Naive thymus-derived CD4-positive, alpha-beta T cell (primary cell): Measurements from ENCODE around the gene SOCS1. TPM values are rescaled to one million over a fixed set of nuclear protein-coding genes. Genes with fewer than 3 reads are reported as not detected.
"Not testable (repeated sequence)": the region's sequence is repeated elsewhere in the genome, so short reads cannot be mapped to it uniquely, and the experiment has no call there.

ENCODE experiments used
- ATAC-seq: fragments of 150-1000 bp; cut with Tn5 transposase; 2 replicates; pipeline ENCODE4 v1.10.0; 2021; ENCODE audit warnings: mild to moderate bottlenecking, moderate library complexity
- CTCF ChIA-PET: fragments of 350-600 bp; sonication (Branson Sonifier 250); formaldehyde crosslinking; loops from one replicate; lab custom pipeline; 2021; ENCODE audit warnings: antibody characterized with exemption; lab: Charles Lee
- POLR2A ChIA-PET: fragments of 350-600 bp; sonication (Branson Sonifier 250); formaldehyde crosslinking; loops from one replicate; lab custom pipeline; 2021; ENCODE audit warnings: antibody characterized with exemption, inconsistent platforms; lab: Charles Lee
- DNase-seq, 9 donors: peaks; one replicate each; pipeline versions ENCODE4 v3.0.0 to v3.0.0-alpha.2; 2020 to 2022; ENCODE audit warnings: mixed read lengths in 1 of 9
- H3K27ac ChIP-seq: one replicate; pipeline ENCODE4 v1.7.0; 2013; ENCODE audit warnings: mild to moderate bottlenecking, low read depth, low read length, moderate library complexity
- H3K27me3 ChIP-seq, 2 donors: one replicate each; pipeline ENCODE4 v1.7.0; 2013; ENCODE audit warnings: low read length in 2 of 2, mild to moderate bottlenecking in 2 of 2, moderate library complexity in 2 of 2; ENCODE audit not compliant: control insufficient read depth in 2 of 2, insufficient read depth in 2 of 2
- H3K36me3 ChIP-seq, 3 experiments: 1 replicate in 2 of 3; 2 replicates in 1 of 3; pipeline ENCODE4 v1.7.0; 2013; ENCODE audit warnings: low read length in 3 of 3, mild to moderate bottlenecking in 3 of 3, moderate library complexity in 1 of 3; ENCODE audit not compliant: insufficient read depth in 3 of 3, control insufficient read depth in 2 of 3
- H3K4me1 ChIP-seq, 2 donors: one replicate each; pipeline ENCODE4 v1.7.0; 2013; ENCODE audit warnings: low read length in 2 of 2, mild to moderate bottlenecking in 2 of 2, moderate library complexity in 1 of 2; ENCODE audit not compliant: control insufficient read depth in 2 of 2, insufficient read depth in 2 of 2
- H3K4me3 ChIP-seq: 2 replicates; pipeline ENCODE4 v1.7.0; 2013; ENCODE audit warnings: mild to moderate bottlenecking, low read length
- H3K9me3 ChIP-seq, 3 experiments: 1 replicate in 2 of 3; 2 replicates in 1 of 3; pipeline ENCODE4 v1.7.0; 2013; ENCODE audit warnings: low read length in 3 of 3; ENCODE audit not compliant: control insufficient read depth in 2 of 3
- H3K27ac Mint-ChIP-seq, 9 donors: one replicate each; pipeline ENCODE4 v1.8.0; 2020 to 2022; ENCODE audit warnings: mixed read lengths in 9 of 9, mild to moderate bottlenecking in 8 of 9, moderate library complexity in 5 of 9, inconsistent platforms in 2 of 9
- H3K27me3 Mint-ChIP-seq, 5 donors: one replicate each; pipeline ENCODE4 v1.8.0; 2021 to 2022; ENCODE audit warnings: mixed read lengths in 5 of 5, mild to moderate bottlenecking in 1 of 5
- H3K36me3 Mint-ChIP-seq, 5 donors: one replicate each; pipeline ENCODE4 v1.8.0; 2020 to 2022; ENCODE audit warnings: mixed read lengths in 5 of 5, mild to moderate bottlenecking in 3 of 5, inconsistent platforms in 1 of 5
- H3K4me1 Mint-ChIP-seq, 7 donors: one replicate each; pipeline ENCODE4 v1.8.0; 2020 to 2022; ENCODE audit warnings: mixed read lengths in 7 of 7, mild to moderate bottlenecking in 3 of 7, inconsistent platforms in 1 of 7
- H3K4me3 Mint-ChIP-seq, 10 donors: one replicate each; pipeline ENCODE4 v1.8.0; 2020 to 2022; ENCODE audit warnings: mild to moderate bottlenecking in 10 of 10, mixed read lengths in 10 of 10, moderate library complexity in 6 of 10, inconsistent platforms in 2 of 10
- H3K9me3 Mint-ChIP-seq, 11 donors: one replicate each; pipeline ENCODE4 v1.8.0; 2020 to 2022; ENCODE audit warnings: mixed read lengths in 11 of 11, mild to moderate bottlenecking in 4 of 11, inconsistent platforms in 1 of 11, moderate library complexity in 1 of 11
- intact Hi-C, 2 donors: fragments of 100-400 bp; cut with micrococcal nuclease; formaldehyde crosslinking; loops; one replicate each; pipeline ENCODE4 v1.15.1; 2023
- polyA plus RNA-seq, 2 donors: library from polyadenylated mRNA; unstranded; fragments of 300-500 nt; fragmentation: Illumina TruSeq; gene quantifications; one replicate each; pipeline ENCODE4 v1.2.3, GENCODE V29; 2021
- total RNA-seq, 6 experiments: library from RNA in 5 of 6; stranded (reverse) in 5 of 6; gene quantifications; 1 replicate in 5 of 6; 2 replicates in 1 of 6; pipeline ENCODE4 v1.2.3 and lab custom pipeline; 2021 to 2026

The SOCS1 gene
- total and polyA plus RNA-seq, 7 experiments from 2014 or later = 12.8 to 191 (median 16.1) TPM

GRCh38 chr16:11299865-11300559 lies 44.0 kb upstream of the SOCS1 start:
- Mint-ChIP-seq H3K4me1 (peaks cover 10 to 42% (median 25%) of the 10 kb centered on the region in 7 donors), H3K27ac (peak overlapping the region in 1 of 9 donors; percentile 16), H3K9me3 (no peaks in the 10 kb centered on the region), H3K4me3 (no peak overlapping the region), H3K36me3 (no peaks in the 10 kb centered on the region), H3K27me3 (peaks cover 0 to 7% (median 0%) of the 10 kb centered on the region in 5 donors)
- Histone ChIP-seq H3K36me3 (no peaks in the 10 kb centered on the region), H3K4me3 (no peak overlapping the region), H3K4me1 (peaks cover 8% of the 10 kb centered on the region in 2 donors), H3K27me3 (no peaks in the 10 kb centered on the region), H3K27ac (no peak overlapping the region), H3K9me3 (no peaks in the 10 kb centered on the region)
- DNase-seq (no peak), ATAC-seq (no peak)
- ChIA-PET POLR2A (interaction anchor here (1.0 to 4.5 kb wide), 3 partner anchors 8 to 55 kb away, joined by 4 to 48 read pairs (median 6); partner anchors contain the start of gene SOCS1), CTCF (interaction anchor here (1.0 kb wide), 1 partner anchor 329 kb away, joined by 5 read pairs; no protein-coding TSS in a partner anchor)
- intact Hi-C loops = no loop called here

GRCh38 chr16:11298950-11299547 lies 43.0 kb upstream of the SOCS1 start:
- Mint-ChIP-seq H3K27ac (peak overlapping the region in 8 of 9 donors; percentile 66 to 87 (median 78)), H3K4me3 (peak overlapping the region; percentile 33 to 84 (median 59)), H3K4me1 (peaks cover 9 to 43% (median 25%) of the 10 kb centered on the region in 7 donors)
- H3K4me1 ChIP-seq, H3K9me3 ChIP-seq, H3K36me3 Mint-ChIP-seq, ATAC-seq, H3K36me3 ChIP-seq, H3K9me3 Mint-ChIP-seq, H3K27ac ChIP-seq, H3K27me3 Mint-ChIP-seq, H3K27me3 ChIP-seq, H3K4me3 ChIP-seq, intact Hi-C loops: not testable (repeated sequence)
- peak in 4 of 9 donors; percentile 10 to 36 (median 27) for DNase-seq
- CTCF ChIA-PET = interaction anchor here (0.8 to 2.8 kb wide), 11 partner anchors 13 to 335 kb away, joined by 3 to 31 read pairs (median 7); partner anchors contain the start of gene SOCS1
- POLR2A ChIA-PET = interaction anchor here (1.0 to 4.5 kb wide), 3 partner anchors 9 to 56 kb away, joined by 4 to 48 read pairs (median 6); partner anchors contain the start of gene SOCS1

DNA sequence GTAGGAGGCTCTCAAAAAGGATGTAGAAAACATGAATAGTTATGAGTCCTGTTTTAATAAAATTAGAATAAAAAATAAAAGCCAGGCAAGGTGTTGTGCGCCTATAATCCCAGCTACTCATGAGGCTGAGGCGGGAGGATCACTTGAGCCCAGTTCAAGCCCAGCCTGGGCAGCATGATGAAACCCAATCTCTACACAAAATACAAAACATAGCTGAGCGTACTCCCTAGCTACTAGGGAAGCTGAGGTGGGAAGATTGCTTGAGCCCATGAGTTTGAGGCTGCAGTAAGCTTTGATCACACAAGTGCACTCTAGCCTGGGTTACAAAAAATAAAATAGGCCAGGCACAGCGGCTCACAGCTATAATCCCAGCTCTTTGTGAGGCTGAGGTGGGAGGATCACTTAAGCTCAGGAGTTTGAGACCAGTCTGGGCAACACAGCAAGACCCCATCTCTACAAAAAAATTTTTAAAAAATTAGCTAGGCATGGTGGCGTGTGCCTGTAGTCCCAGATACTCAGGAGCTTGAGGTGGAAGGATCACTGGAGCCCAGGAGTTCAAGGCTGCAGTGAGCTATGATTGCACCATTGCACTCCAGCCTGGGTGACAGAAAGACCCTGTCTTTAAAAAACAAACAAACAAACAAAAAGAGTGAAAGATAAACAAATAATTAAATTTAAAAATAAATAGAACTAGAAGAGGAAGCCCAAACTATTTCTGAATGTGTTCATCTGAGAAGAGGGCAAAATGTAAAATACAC lies 42.3 kb upstream of the SOCS1 start:
- Histone ChIP-seq H3K36me3 (no peaks in the 10 kb centered on the region), H3K9me3 (no peaks in the 10 kb centered on the region), H3K27me3 (no peaks in the 10 kb centered on the region), H3K4me1 (peaks cover 8% of the 10 kb centered on the region in 2 donors), H3K27ac (no peak overlapping the region), H3K4me3 (no peak overlapping the region)
- Mint-ChIP-seq H3K4me3 (peak overlapping the region; percentile 76 to 87 (median 80)), H3K4me1 (peaks cover 9 to 50% (median 25%) of the 10 kb centered on the region in 7 donors), H3K27ac (peak overlapping the region; percentile 71 to 87 (median 80)), H3K36me3 (no peaks in the 10 kb centered on the region), H3K27me3 (peaks cover 0 to 14% (median 0%) of the 10 kb centered on the region in 5 donors), H3K9me3 (no peaks in the 10 kb centered on the region)
- POLR2A ChIA-PET = interaction anchor here (0.9 to 4.5 kb wide), 11 partner anchors 10 to 74 kb away, joined by 3 to 48 read pairs (median 5); partner anchors contain the start of gene SOCS1
- DNase-seq (no peak), ATAC-seq (no peak)
- intact Hi-C loops = no loop called here
- CTCF ChIA-PET = interaction anchor here (0.8 to 2.8 kb wide), 17 partner anchors 9 to 349 kb away, joined by 3 to 31 read pairs (median 5); partner anchors contain the start of gene SOCS1

GRCh38 chr16:11297492-11298142 lies 41.6 kb upstream of the SOCS1 start:
- DNase-seq (peak; percentile 50 to 70 (median 65)), ATAC-seq (peak; percentile 95)
- ChIA-PET POLR2A (interaction anchor here (0.9 to 4.5 kb wide), 11 partner anchors 11 to 73 kb away, joined by 3 to 48 read pairs (median 5); partner anchors contain the start of gene SOCS1), CTCF (interaction anchor here (0.6 to 2.8 kb wide), 18 partner anchors 10 to 349 kb away, joined by 3 to 31 read pairs (median 5); partner anchors contain the start of gene SOCS1)
- H3K4me3 Mint-ChIP-seq = peak overlapping the region; percentile 76 to 87 (median 80)
- peak overlapping the region; percentile 63 to 87 (median 77) for H3K27ac Mint-ChIP-seq
- peaks cover 9 to 53% (median 25%) of the 10 kb centered on the region in 7 donors for H3K4me1 Mint-ChIP-seq
- peaks cover 8% of the 10 kb centered on the region in 2 donors for H3K4me1 ChIP-seq
- no peaks in the 10 kb centered on the region for H3K36me3 ChIP-seq
- H3K27ac ChIP-seq = no peak overlapping the region
- intact Hi-C loops = loop anchor here (1.0 to 2.0 kb wide), 12 partner anchors 13 to 333 kb away; partner anchors contain the start of gene RMI2 (in 1 of the 2)
- H3K27me3 ChIP-seq = no peaks in the 10 kb centered on the region
- peak overlapping the region; percentile 49 for H3K4me3 ChIP-seq
- H3K9me3 ChIP-seq = no peaks in the 10 kb centered on the region
- H3K36me3 Mint-ChIP-seq = no peaks in the 10 kb centered on the region
- no peaks in the 10 kb centered on the region for H3K9me3 Mint-ChIP-seq
- peaks cover 0 to 19% (median 0%) of the 10 kb centered on the region in 5 donors for H3K27me3 Mint-ChIP-seq

DNA sequence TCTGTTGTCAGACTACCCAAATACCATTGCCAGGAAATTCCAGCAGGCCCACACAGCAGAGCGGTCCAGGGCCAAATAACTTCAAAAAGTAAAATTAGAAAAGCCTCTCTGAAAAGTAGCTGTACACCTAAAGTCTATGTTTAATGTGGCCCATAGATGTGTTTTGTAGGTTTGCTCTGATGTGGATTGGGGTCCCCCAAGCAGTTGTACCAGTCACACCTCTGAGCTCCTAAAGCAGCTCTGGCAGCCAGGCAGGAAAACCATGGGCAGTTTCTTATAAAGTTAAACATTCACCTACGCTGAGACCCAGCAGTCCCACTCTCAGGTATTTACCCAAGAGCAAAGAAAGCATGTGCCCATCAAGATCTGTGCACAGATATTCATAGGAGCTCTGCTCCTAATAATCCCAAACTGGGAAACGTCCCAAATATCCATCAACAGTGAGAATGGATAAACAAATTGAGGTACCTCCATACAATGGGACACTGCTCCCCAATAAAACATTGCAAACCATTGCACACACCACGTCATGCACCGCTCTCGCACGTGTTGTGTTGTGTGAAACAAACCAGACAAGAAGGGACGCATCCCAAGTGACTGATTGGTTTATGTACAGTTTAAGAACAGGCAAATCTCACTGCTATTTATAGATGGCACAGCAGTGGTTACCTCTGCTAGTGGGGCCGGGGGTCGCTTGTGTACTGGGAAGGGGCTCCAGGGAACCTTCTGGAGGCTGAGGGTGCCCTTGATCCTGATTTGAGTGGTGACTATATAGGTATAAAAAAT lies 40.9 kb upstream of the SOCS1 start:
- no peak for ATAC-seq
- Histone ChIP-seq H3K27ac (no peak overlapping the region), H3K9me3 (no peaks in the 10 kb centered on the region), H3K4me1 (peaks cover 8% of the 10 kb centered on the region in 2 donors), H3K4me3 (peak overlapping the region; percentile 49), H3K36me3 (no peaks in the 10 kb centered on the region), H3K27me3 (no peaks in the 10 kb centered on the region)
- ChIA-PET CTCF (interaction anchor here (0.6 to 2.8 kb wide), 15 partner anchors 11 to 333 kb away, joined by 3 to 31 read pairs (median 6); partner anchors contain the start of gene SOCS1), POLR2A (interaction anchor here (1.0 to 4.5 kb wide), 8 partner anchors 12 to 73 kb away, joined by 3 to 48 read pairs (median 4); partner anchors contain the start of gene SOCS1)
- DNase-seq = no peak
- Mint-ChIP-seq H3K4me1 (peaks cover 9 to 49% (median 25%) of the 10 kb centered on the region in 7 donors), H3K27ac (peak overlapping the region in 8 of 9 donors; percentile 56 to 83 (median 70)), H3K36me3 (no peaks in the 10 kb centered on the region), H3K27me3 (peaks cover 0 to 22% (median 0%) of the 10 kb centered on the region in 5 donors), H3K4me3 (peak overlapping the region; percentile 76 to 87 (median 80)), H3K9me3 (no peaks in the 10 kb centered on the region)
- intact Hi-C loops = loop anchor here (1.0 to 2.0 kb wide), 12 partner anchors 14 to 332 kb away; partner anchors contain the start of gene RMI2 (in 1 of the 2)
